Gastrocnemius medialis (tissue), 4 donors: ENCODE data around the gene CALN1. TPM values are rescaled to one million over a fixed set of nuclear protein-coding genes. Genes with fewer than 3 reads are reported as not detected.

ENCODE experiments used
- ATAC-seq, 2 donors: fragments of 150-250 bp; one replicate each; pipeline ENCODE4 v1.9.1; 2016
- DNase-seq, 2 donors: peaks; one replicate each; pipeline ENCODE4 v3.0.0-alpha.2; 2019
- H3K27ac ChIP-seq, 4 donors: fragments of 200-600 bp; sonication (generic); 1 replicate in 1 of 4; 2 replicates in 3 of 4; pipeline ENCODE4 v1.5.1; 2016 to 2018; ENCODE audit warnings: mild to moderate bottlenecking in 2 of 4, moderate library complexity in 1 of 4
- H3K27me3 ChIP-seq, 3 donors: fragments of 200-600 bp; sonication (generic) in 2 of 3; 1 replicate in 1 of 3; 2 replicates in 2 of 3; pipeline versions ENCODE4 v1.5.1 to v1.6.0; 2016 to 2019; ENCODE audit warnings: mild to moderate bottlenecking in 1 of 3, moderate library complexity in 1 of 3
- H3K36me3 ChIP-seq, 2 donors: fragments of 200-600 bp; sonication (generic) in 1 of 2; one replicate each; pipeline ENCODE4 v1.5.1; 2017 to 2018
- H3K4me1 ChIP-seq, 2 donors: fragments of 200-600 bp; sonication (generic) in 1 of 2; one replicate each; pipeline ENCODE4 v1.5.1; 2016 to 2017; ENCODE audit warnings: mild to moderate bottlenecking in 2 of 2
- H3K4me3 ChIP-seq, 4 donors: fragments of 200-600 bp; sonication (generic) in 3 of 4; 1 replicate in 1 of 4; 2 replicates in 3 of 4; pipeline ENCODE4 v1.5.1; 2016 to 2019; ENCODE audit warnings: mild to moderate bottlenecking in 2 of 4
- H3K9me3 ChIP-seq, 3 donors: fragments of 200-600 bp; sonication (generic) in 2 of 3; 1 replicate in 1 of 3; 2 replicates in 2 of 3; pipeline ENCODE4 v1.5.1; 2016 to 2019
- CTCF ChIP-seq, 5 experiments: fragments of 450-650 bp in 3 of 5; fragments of 200-600 bp in 2 of 5; sonication (generic) in 2 of 5; IDR thresholded peaks in 4 of 5; conservative IDR thresholded peaks in 1 of 5; 1 replicate in 4 of 5; 2 replicates in 1 of 5; pipeline ENCODE4 v1.5.1; 2016 to 2019; ENCODE audit warnings: antibody characterized with exemption in 5 of 5, mild to moderate bottlenecking in 3 of 5, moderate library complexity in 3 of 5
- POLR2A ChIP-seq, 2 donors: fragments of 450-650 bp; IDR thresholded peaks; one replicate each; pipeline ENCODE4 v1.6.1; 2017; ENCODE audit warnings: antibody characterized with exemption in 2 of 2, mild to moderate bottlenecking in 2 of 2, moderate library complexity in 2 of 2
- in situ Hi-C, 4 donors: fragments of 200-750 bp; cut with MboI; loops; one replicate each; pipeline versions ENCODE4 v1.15.0 to v1.8.0; 2017; ENCODE audit warnings: low sequenced_read_pairs in 4 of 4
- intact Hi-C: fragments of 100-400 bp; cut with DNase I; formaldehyde crosslinking; loops from one replicate; pipeline ENCODE4 v1.15.1; 2023; ENCODE audit warnings: low total_unique reads
- total RNA-seq, 4 donors: library from RNA; depleted of rRNA; stranded (reverse); fragments of >200 nt; gene quantifications; one replicate each; pipeline versions ENCODE4 v1.1.0 to v1.2.3, GENCODE V29; 2016

CALN1 gene
- total RNA-seq, 4 donors from 2014 or later = not detected

DNA sequence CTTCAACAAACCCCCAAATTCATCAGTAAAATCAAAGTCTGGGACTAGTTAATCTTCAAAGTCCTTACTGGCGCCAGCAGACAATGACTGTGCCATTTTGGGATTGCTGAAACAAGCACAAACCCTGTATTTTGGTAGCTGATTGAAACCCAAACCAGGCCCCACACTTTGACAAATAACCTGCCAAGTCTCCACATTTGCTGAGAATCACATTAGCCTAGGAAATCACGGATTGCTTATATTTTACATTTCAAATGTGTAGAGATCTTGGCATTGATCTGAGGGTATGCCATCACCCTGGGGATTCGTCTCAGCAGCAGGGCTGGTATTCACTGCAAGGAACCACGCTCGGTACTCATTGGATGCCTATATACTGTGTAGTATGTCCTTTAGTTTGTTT lies 501.1 kb downstream of the CALN1 start:
- Histone ChIP-seq H3K36me3 (no peaks in the 10 kb centered on the region), H3K27ac (no peak overlapping the region), H3K4me1 (no peaks in the 10 kb centered on the region), H3K4me3 (no peak overlapping the region), H3K27me3 (no peaks in the 10 kb centered on the region), H3K9me3 (peaks cover 0 to 3% (median 0%) of the 10 kb centered on the region in 3 donors)
- TF ChIP-seq CTCF (IDR thresholded peaks at IDR 0.05 in 4 of 5, conservative IDR thresholded peaks at IDR 0.05 in 1 of 5) (no peak), POLR2A (IDR thresholded peaks at IDR 0.05) (no peak)
- intact Hi-C loops (no loop called here), in situ Hi-C loops (no loop called here)
- DNase-seq = no peak
- ATAC-seq = no peak

DNA sequence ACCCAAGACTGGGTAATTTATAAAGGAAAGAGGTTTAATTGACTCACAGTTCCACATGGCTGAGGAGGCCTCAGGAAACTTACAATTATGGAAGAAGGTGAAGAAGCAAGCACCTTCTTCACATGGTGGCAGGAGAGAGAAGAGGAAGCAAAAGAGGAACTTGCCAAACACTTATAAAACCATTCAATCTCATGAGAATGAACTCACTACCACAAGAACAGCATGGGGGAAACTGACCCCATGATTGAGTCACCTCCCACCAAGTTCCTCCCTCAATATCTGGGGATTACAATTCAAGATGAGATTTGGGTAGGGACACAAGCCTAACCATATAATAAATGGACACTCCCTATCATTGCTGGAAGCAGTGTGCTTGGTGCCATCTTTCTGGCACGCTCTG lies 506.3 kb downstream of the CALN1 start:
- H3K27me3 ChIP-seq = no peaks in the 10 kb centered on the region
- no peaks in the 10 kb centered on the region for H3K9me3 ChIP-seq
- intact Hi-C loops (no loop called here), in situ Hi-C loops (no loop called here)
- no peaks in the 10 kb centered on the region for H3K4me1 ChIP-seq
- ATAC-seq (no peak), DNase-seq (no peak)
- H3K4me3 ChIP-seq = no peak overlapping the region
- H3K36me3 ChIP-seq = no peaks in the 10 kb centered on the region
- no peak overlapping the region for H3K27ac ChIP-seq
- no peak for TF ChIP-seq POLR2A (IDR thresholded peaks at IDR 0.05)
- no peak for TF ChIP-seq CTCF (IDR thresholded peaks at IDR 0.05 in 4 of 5, conservative IDR thresholded peaks at IDR 0.05 in 1 of 5)

DNA sequence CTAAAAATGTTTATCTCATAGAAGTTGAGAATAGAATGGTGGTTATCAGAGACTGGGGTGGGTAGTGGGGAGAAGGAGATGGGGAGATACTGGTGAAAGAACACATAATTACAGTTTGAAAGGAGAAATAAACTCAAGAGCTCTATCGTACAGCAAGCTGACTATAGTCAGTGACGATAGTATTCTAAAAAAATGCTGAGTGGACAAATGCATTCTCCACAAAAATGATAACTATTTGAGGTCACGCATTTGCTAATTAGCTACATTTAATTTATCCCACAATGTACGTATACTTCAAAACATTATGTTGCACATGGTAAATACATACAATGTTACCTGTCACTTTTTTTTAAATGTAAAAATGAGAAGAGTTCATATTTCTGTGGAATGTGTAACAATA lies 507.7 kb downstream of the CALN1 start:
- H3K4me1 ChIP-seq = no peaks in the 10 kb centered on the region
- DNase-seq (no peak), ATAC-seq (no peak)
- no peak overlapping the region for H3K27ac ChIP-seq
- no peak for TF ChIP-seq POLR2A (IDR thresholded peaks at IDR 0.05)
- no peak for TF ChIP-seq CTCF (IDR thresholded peaks at IDR 0.05 in 4 of 5, conservative IDR thresholded peaks at IDR 0.05 in 1 of 5)
- H3K27me3 ChIP-seq = no peaks in the 10 kb centered on the region
- in situ Hi-C loops (no loop called here), intact Hi-C loops (no loop called here)
- no peaks in the 10 kb centered on the region for H3K36me3 ChIP-seq
- no peaks in the 10 kb centered on the region for H3K9me3 ChIP-seq
- H3K4me3 ChIP-seq = no peak overlapping the region

- in situ Hi-C loops (no loop called here), intact Hi-C loops (no loop called here)
- no peak for DNase-seq
- Histone ChIP-seq H3K4me1 (no peaks in the 10 kb centered on the region), H3K27ac (no peak overlapping the region), H3K4me3 (no peak overlapping the region), H3K9me3 (no peaks in the 10 kb centered on the region), H3K36me3 (no peaks in the 10 kb centered on the region), H3K27me3 (no peaks in the 10 kb centered on the region)
- no peak for TF ChIP-seq CTCF (IDR thresholded peaks at IDR 0.05 in 4 of 5, conservative IDR thresholded peaks at IDR 0.05 in 1 of 5)
- TF ChIP-seq POLR2A (IDR thresholded peaks at IDR 0.05) = no peak
- no peak for ATAC-seq
Measured at GRCh38 chr7:71900556-71900955, 511.6 kb downstream of the CALN1 start.

- Histone ChIP-seq H3K36me3 (no peaks in the 10 kb centered on the region), H3K4me1 (no peaks in the 10 kb centered on the region), H3K9me3 (no peaks in the 10 kb centered on the region), H3K27ac (no peak overlapping the region), H3K4me3 (no peak overlapping the region), H3K27me3 (no peaks in the 10 kb centered on the region)
- in situ Hi-C loops (no loop called here), intact Hi-C loops (no loop called here)
- DNase-seq = no peak
- TF ChIP-seq CTCF (IDR thresholded peaks at IDR 0.05 in 4 of 5, conservative IDR thresholded peaks at IDR 0.05 in 1 of 5) (no peak), POLR2A (IDR thresholded peaks at IDR 0.05) (no peak)
- ATAC-seq = no peak
Measured at GRCh38 chr7:71896535-71896934, 515.6 kb downstream of the CALN1 start.
